GM21360 (cell line): ENCODE measurements around the gene PABPC5.

Source experiments
- ATAC-seq: cut with Tn5 transposase; IDR thresholded peaks from one replicate; pipeline ENCODE4 v1.9.1; 2021; ENCODE audit warnings: mild to moderate bottlenecking, moderate library complexity; ENCODE audit not compliant: unreplicated experiment

PABPC5 gene

GRCh38 chrX:91434351-91435168 is at the start of gene PABPC5:
Gene PABPC5 (plus strand): TSS chrX:91434839. CDS start chrX:91435578, 739 bp downstream.
- ATAC-seq = no peak

- no peak for ATAC-seq
Measured at GRCh38 chrX:91389026-91389425, 45.6 kb upstream of the PABPC5 start.

- ATAC-seq = no peak
Measured at GRCh38 chrX:91414713-91415112, 19.9 kb upstream of the PABPC5 start.

GRCh38 chrX:91435395-91435794 is 756 bp downstream of the PABPC5 start:
- ATAC-seq = no peak
